ENCODE results near the gene CTAGE9. TPM values are rescaled to one million over a fixed set of nuclear protein-coding genes. Genes with fewer than 3 reads are reported as not detected.

The CTAGE9 gene
- total RNA-seq, 1 donor from 2014 or later, result not detected

DNA sequence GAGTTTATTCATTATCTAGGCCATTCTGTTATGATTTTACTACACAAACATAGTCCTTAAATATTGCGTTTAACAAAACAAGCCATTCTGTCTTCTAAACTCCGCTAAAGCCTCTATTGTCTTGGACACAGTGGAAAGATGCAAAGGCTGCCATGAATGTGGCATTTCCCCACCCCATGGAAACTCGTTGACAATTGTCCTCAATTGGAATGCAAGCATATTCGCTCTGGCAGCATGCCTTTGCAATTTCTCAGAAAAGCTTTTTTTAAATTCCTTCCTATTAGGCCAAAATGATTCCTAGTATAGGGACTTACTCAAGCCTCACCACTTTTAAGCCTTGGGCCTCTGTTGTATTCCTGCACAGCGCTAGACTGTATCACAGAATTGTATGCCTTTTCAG, 32.4 kb downstream of the CTAGE9 start:
- H3K4me3 Mint-ChIP-seq, result no peak overlapping the region
- TF ChIP-seq, protein P1, sequence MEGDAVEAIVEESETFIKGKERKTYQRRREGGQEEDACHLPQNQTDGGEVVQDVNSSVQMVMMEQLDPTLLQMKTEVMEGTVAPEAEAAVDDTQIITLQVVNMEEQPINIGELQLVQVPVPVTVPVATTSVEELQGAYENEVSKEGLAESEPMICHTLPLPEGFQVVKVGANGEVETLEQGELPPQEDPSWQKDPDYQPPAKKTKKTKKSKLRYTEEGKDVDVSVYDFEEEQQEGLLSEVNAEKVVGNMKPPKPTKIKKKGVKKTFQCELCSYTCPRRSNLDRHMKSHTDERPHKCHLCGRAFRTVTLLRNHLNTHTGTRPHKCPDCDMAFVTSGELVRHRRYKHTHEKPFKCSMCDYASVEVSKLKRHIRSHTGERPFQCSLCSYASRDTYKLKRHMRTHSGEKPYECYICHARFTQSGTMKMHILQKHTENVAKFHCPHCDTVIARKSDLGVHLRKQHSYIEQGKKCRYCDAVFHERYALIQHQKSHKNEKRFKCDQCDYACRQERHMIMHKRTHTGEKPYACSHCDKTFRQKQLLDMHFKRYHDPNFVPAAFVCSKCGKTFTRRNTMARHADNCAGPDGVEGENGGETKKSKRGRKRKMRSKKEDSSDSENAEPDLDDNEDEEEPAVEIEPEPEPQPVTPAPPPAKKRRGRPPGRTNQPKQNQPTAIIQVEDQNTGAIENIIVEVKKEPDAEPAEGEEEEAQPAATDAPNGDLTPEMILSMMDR (conservative IDR thresholded peaks at IDR 0.05), result no peak
- H3K9me3 Mint-ChIP-seq, result peaks cover 3% of the 10 kb centered on the region
- no peaks in the 10 kb centered on the region for H3K27me3 Mint-ChIP-seq
- H3K36me3 Mint-ChIP-seq, result no peaks in the 10 kb centered on the region
- no peaks in the 10 kb centered on the region for H3K4me1 Mint-ChIP-seq (ENCODE audit: unreplicated experiment)
- H3K27ac Mint-ChIP-seq, result no peak overlapping the region
- DNase-seq (ENCODE audit: extremely low spot score, unreplicated experiment), result no peak

DNA sequence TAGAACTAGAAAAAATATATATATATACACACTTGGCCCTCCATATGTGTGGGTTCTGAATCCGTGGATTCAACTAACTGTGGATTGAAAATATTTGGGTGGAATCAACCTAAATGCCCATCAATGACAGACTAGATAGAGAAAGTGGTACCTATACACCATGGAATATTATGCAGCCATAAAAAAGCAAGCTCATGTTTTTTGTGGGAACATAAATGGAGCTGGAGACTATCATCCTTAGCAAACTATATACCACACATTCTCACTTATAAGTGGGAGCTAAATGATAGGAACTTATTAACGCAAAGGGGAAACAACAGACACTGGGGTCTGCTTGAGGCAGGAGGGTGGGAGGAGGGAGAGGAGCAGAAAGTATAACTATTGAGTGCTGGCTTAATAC, 37.6 kb downstream of the CTAGE9 start:
- H3K4me3 Mint-ChIP-seq, result no peak overlapping the region
- no peak overlapping the region for H3K27ac Mint-ChIP-seq
- H3K9me3 Mint-ChIP-seq, result peaks cover 3% of the 10 kb centered on the region
- DNase-seq (ENCODE audit: extremely low spot score, unreplicated experiment), result no peak
- TF ChIP-seq, protein P1 (conservative IDR thresholded peaks at IDR 0.05), result no peak
- H3K27me3 Mint-ChIP-seq, result no peaks in the 10 kb centered on the region
- no peaks in the 10 kb centered on the region for H3K36me3 Mint-ChIP-seq
- H3K4me1 Mint-ChIP-seq (ENCODE audit: unreplicated experiment), result no peaks in the 10 kb centered on the region

DNA sequence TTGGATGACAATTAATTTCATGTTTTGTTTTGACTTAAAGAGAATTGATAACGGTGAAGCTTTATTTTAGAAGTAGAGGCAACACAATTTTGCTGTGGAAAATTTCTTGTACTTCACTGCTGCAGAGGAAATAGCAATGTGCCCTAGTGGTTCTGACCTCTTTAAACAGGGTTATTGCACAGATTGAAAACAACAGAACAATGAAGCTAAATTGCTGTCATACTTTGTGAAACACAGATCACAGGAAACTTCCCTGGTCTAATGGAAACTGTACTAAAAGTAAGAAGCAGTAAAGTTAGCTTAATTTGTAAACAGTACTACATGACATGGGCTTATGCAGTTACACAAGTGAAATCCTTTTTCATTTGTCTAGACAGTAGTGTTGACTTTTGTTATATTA, 40.9 kb downstream of the CTAGE9 start:
- Mint-ChIP-seq H3K9me3 (no peaks in the 10 kb centered on the region), H3K36me3 (no peaks in the 10 kb centered on the region), H3K4me1 (ENCODE audit: unreplicated experiment) (no peaks in the 10 kb centered on the region), H3K4me3 (no peak overlapping the region), H3K27me3 (no peaks in the 10 kb centered on the region), H3K27ac (no peak overlapping the region)
- TF ChIP-seq, protein P1 (conservative IDR thresholded peaks at IDR 0.05), result no peak
- no peak for DNase-seq (ENCODE audit: extremely low spot score, unreplicated experiment)

DNA sequence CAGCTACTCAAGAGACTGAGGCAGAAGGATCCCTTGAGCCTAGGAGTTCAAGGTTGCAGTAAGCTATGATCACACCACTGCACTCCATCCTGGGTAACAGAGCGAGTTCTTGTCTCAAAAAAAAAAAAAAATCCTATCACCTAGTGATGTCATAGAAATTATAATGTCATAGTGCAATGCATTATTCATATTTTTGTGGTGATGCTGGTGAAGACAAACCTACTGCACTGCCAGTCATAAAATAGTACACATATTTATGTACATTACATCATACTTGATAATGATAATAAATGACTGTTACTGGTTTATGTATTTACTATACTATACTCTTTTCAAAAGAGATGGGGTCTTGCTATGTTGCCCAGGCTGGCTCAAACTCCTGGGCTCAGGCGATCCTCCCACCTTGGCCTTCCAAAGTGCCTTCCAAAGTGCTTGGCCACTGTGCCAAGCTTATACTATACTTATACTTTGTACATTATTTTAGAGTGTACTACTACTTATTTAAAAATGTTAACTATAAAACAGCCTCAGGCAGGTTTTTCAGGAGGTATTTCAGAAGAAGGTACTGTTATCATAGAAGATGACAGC, 47.1 kb downstream of the CTAGE9 start:
- no peak overlapping the region for H3K27ac Mint-ChIP-seq
- H3K4me3 Mint-ChIP-seq, result no peak overlapping the region
- H3K27me3 Mint-ChIP-seq, result no peaks in the 10 kb centered on the region
- no peaks in the 10 kb centered on the region for H3K9me3 Mint-ChIP-seq
- no peak for DNase-seq (ENCODE audit: extremely low spot score, unreplicated experiment)
- TF ChIP-seq, protein P1 (conservative IDR thresholded peaks at IDR 0.05), result no peak
- H3K4me1 Mint-ChIP-seq (ENCODE audit: unreplicated experiment), result no peaks in the 10 kb centered on the region
- H3K36me3 Mint-ChIP-seq, result no peaks in the 10 kb centered on the region

DNA sequence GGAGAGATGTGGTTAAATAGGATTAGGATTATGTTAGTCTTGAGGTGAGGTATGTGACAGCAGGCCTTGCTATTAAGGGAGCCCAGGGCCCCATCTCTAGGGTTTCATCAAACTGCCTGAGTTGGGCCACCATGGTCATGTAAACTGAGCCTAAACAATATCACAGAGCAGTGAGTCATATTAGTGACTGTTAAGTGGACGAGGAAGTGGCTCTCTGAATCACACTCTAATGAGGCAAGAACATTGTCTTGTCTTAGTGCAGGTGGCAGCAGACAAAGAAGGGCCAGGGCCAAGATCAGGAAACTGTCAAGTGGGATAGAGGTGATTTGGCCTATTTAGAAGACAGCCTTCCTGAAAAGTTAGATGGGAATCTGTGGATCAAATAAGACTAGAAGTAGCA, 50.6 kb downstream of the CTAGE9 start:
- Mint-ChIP-seq H3K27ac (no peak overlapping the region), H3K4me1 (ENCODE audit: unreplicated experiment) (no peaks in the 10 kb centered on the region), H3K9me3 (no peaks in the 10 kb centered on the region), H3K27me3 (peaks cover 3% of the 10 kb centered on the region), H3K4me3 (no peak overlapping the region), H3K36me3 (no peaks in the 10 kb centered on the region)
- no peak for DNase-seq (ENCODE audit: extremely low spot score, unreplicated experiment)
- TF ChIP-seq, protein P1 (conservative IDR thresholded peaks at IDR 0.05), result no peak

Other genes starting within 250 kb of the CTAGE9 start
- gene ARG1, start 137.8 kb downstream of the CTAGE9 start, total RNA-seq (ENCODE audit: low replicate concordance), result not detected in 2 replicates
- gene MED23, start 82.8 kb downstream of the CTAGE9 start, total RNA-seq (ENCODE audit: low replicate concordance), result 29.2 and 37.6 TPM in 2 replicates
- 0.07 and 0.82 TPM in 2 replicates for gene ENPP3, start 73.7 kb downstream of the CTAGE9 start, total RNA-seq (ENCODE audit: low replicate concordance)
- gene OR2A4, start 9.6 kb downstream of the CTAGE9 start, total RNA-seq (ENCODE audit: low replicate concordance), result not detected in 2 replicates
- gene ENPP1, start 97.0 kb upstream of the CTAGE9 start, total RNA-seq (ENCODE audit: low replicate concordance), result 12.9 and 13.4 TPM in 2 replicates
- 33.8 and 75.5 TPM in 2 replicates for gene CCN2, start 240.4 kb upstream of the CTAGE9 start, total RNA-seq (ENCODE audit: low replicate concordance)

Data from type B pancreatic cell (in vitro differentiated cells).